Bronchial epithelial cell (primary cell): ENCODE results near the gene SERPING1. TPM values are rescaled to one million over a fixed set of nuclear protein-coding genes. Genes with fewer than 3 reads are reported as not detected.
A peak's percentile ranks its signal among the peaks of the same experiment; 100 is the strongest.

ENCODE experiments used
- DNase-seq: peaks from one replicate; pipeline ENCODE4 v3.0.0-alpha.2; 2010; ENCODE audit warnings: low read depth
- FAIRE-seq: peaks from 2 replicates; lab custom pipeline; 2011; peaks lifted over from hg19 to GRCh38; lab: Jason Lieb, UNC
- H3K27me3 ChIP-seq: 2 replicates; pipeline ENCODE4 v1.5.1; 2011; ENCODE audit warnings: low read length; ENCODE audit not compliant: control insufficient read depth, insufficient read depth
- H3K36me3 ChIP-seq: 2 replicates; pipeline ENCODE4 v1.5.1; 2011; ENCODE audit warnings: low read length; ENCODE audit not compliant: control insufficient read depth, insufficient read depth
- H3K4me3 ChIP-seq: 2 replicates; pipeline ENCODE4 v1.5.1; 2011; ENCODE audit warnings: mild to moderate bottlenecking, low read depth, low read length, control low read depth
- CTCF ChIP-seq: IDR thresholded peaks from 2 replicates; pipeline ENCODE4 v1.5.1; 2011; ENCODE audit warnings: mild to moderate bottlenecking, moderate library complexity, low read length, control low read depth, inconsistent platforms; ENCODE audit not compliant: insufficient read depth, severe bottlenecking
- total RNA-seq: library from RNA; depleted of rRNA; stranded (reverse); fragments of >200 nt; gene quantifications from 2 replicates; pipeline ENCODE4 v1.2.1, GENCODE V29; 2014

SERPING1 gene
- total RNA-seq, result 1.3 and 2.0 TPM in 2 replicates

- peak within 1 kb of the TSS; percentile 33 for H3K4me3 ChIP-seq
- FAIRE-seq (no peak), DNase-seq (no peak)
- peaks cover 2% of the 10 kb centered on the region for H3K27me3 ChIP-seq
- no peak for TF ChIP-seq CTCF
- no peaks in the 10 kb centered on the region for H3K36me3 ChIP-seq
Measured at GRCh38 chr11:57597461-57597915, at the start of gene SERPING1. Gene SERPING1, plus strand, starts transcription at chr11:57597685. Its CDS starts 586 bp downstream, at chr11:57598271.

GRCh38 chr11:57547854-57548377, 49.6 kb upstream of the SERPING1 start:
- no peaks in the 10 kb centered on the region for H3K36me3 ChIP-seq

GRCh38 chr11:57549983-57550382, 47.5 kb upstream of the SERPING1 start:
- Histone ChIP-seq H3K27me3 (no peaks in the 10 kb centered on the region), H3K4me3 (no peak overlapping the region), H3K36me3 (no peaks in the 10 kb centered on the region)
- TF ChIP-seq CTCF, result no peak
- FAIRE-seq, result no peak
- no peak for DNase-seq

More at GRCh38 chr11:57547854-57548377, 49.6 kb upstream of the SERPING1 start:
- no peak for DNase-seq
- peak; percentile 52 for FAIRE-seq
- no peak overlapping the region for H3K4me3 ChIP-seq
- H3K27me3 ChIP-seq, result no peaks in the 10 kb centered on the region
- no peak for TF ChIP-seq CTCF

GRCh38 chr11:57551941-57552340, 45.5 kb upstream of the SERPING1 start:
- no peak for TF ChIP-seq CTCF
- Histone ChIP-seq H3K4me3 (no peak overlapping the region), H3K27me3 (no peaks in the 10 kb centered on the region), H3K36me3 (no peaks in the 10 kb centered on the region)
- DNase-seq (no peak), FAIRE-seq (no peak)

GRCh38 chr11:57552479-57552878, 45.0 kb upstream of the SERPING1 start:
- TF ChIP-seq CTCF, result no peak
- no peaks in the 10 kb centered on the region for H3K27me3 ChIP-seq
- no peaks in the 10 kb centered on the region for H3K36me3 ChIP-seq
- H3K4me3 ChIP-seq, result no peak overlapping the region
- no peak for DNase-seq
- FAIRE-seq, result no peak

- no peaks in the 10 kb centered on the region for H3K36me3 ChIP-seq
- no peak for FAIRE-seq
- no peaks in the 10 kb centered on the region for H3K27me3 ChIP-seq
- no peak for DNase-seq
- TF ChIP-seq CTCF, result no peak
- H3K4me3 ChIP-seq, result no peak overlapping the region
Measured at GRCh38 chr11:57555393-57555792, 42.1 kb upstream of the SERPING1 start.
